ENCODE data around the gene MAP3K5.

The MAP3K5 gene

DNA sequence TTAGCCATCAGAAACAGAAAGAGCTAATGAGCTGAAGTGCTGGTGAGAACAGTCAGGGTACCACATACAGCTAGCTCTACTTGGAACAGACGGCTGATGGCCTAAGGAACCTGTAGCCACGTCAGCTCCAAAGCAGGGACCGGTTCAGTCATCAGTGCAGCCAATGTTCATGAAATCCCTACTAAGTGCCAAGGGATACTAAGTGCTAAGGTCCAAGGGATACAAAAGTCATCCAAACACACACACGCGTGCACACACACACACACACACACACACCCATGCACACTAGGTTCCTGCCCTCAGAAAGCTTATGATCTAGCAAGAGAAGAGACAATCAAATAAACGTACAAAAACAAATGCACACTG is 53.6 kb downstream of the MAP3K5 start:
- TF ChIP-seq, protein P1, sequence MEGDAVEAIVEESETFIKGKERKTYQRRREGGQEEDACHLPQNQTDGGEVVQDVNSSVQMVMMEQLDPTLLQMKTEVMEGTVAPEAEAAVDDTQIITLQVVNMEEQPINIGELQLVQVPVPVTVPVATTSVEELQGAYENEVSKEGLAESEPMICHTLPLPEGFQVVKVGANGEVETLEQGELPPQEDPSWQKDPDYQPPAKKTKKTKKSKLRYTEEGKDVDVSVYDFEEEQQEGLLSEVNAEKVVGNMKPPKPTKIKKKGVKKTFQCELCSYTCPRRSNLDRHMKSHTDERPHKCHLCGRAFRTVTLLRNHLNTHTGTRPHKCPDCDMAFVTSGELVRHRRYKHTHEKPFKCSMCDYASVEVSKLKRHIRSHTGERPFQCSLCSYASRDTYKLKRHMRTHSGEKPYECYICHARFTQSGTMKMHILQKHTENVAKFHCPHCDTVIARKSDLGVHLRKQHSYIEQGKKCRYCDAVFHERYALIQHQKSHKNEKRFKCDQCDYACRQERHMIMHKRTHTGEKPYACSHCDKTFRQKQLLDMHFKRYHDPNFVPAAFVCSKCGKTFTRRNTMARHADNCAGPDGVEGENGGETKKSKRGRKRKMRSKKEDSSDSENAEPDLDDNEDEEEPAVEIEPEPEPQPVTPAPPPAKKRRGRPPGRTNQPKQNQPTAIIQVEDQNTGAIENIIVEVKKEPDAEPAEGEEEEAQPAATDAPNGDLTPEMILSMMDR (conservative IDR thresholded peaks at IDR 0.05; ENCODE audit: low read depth) = no peak
- ChIA-PET POLR2A (ENCODE audit: low non-redundant PET) (no interaction called here), CTCF (interaction anchor here (1.0 kb wide), 1 partner anchor 53 kb away, joined by 4 read pairs; the partner anchor contains the start of gene MAP3K5)
- DNase-seq (ENCODE audit: low spot score) = no peak
- no peak overlapping the region for H3K27ac ChIP-seq

DNA sequence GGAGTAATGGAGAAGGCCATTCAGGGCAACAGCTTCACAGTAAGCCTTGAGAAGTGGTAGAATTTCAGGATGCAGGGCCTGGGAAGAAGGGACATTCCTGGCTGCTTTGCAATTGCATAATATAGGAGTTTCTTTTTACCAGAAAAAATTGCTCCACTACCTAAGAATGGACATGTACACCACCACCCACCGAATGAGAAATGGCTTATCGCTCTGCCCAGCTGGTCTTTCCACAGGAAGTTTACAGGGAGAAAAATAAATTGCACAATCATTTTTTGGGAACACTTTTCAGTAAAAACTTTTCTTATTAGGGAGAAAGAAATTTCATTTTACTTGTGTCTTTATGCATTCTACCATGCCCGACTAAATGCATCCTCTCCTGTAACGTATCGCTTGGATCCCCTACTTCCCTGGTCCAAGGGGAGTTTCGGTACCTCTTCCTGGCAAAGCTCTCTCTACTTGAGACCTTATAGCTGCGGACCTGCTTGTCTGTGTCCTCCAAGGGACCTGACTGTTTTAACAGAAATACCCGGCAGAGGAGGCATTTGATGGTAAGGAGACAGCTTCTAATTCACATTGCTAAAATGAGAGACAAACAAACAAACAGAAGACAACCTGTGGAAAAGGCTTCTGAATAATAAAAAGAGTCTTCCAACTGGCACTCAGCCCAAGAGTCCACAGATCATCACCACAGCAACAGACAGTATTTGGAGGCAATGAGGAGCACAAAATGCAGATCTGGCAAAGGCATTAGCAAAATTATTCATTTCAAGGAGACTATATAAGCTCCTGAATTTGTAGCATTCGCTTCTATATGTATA is 54.2 kb downstream of the MAP3K5 start:
- TF ChIP-seq, protein P1 (conservative IDR thresholded peaks at IDR 0.05; ENCODE audit: low read depth) = no peak
- no peak for DNase-seq (ENCODE audit: low spot score)
- H3K27ac ChIP-seq = no peak overlapping the region
- ChIA-PET CTCF (interaction anchor here (1.0 kb wide), 1 partner anchor 54 kb away, joined by 4 read pairs; the partner anchor contains the start of gene MAP3K5), POLR2A (ENCODE audit: low non-redundant PET) (no interaction called here)

DNA sequence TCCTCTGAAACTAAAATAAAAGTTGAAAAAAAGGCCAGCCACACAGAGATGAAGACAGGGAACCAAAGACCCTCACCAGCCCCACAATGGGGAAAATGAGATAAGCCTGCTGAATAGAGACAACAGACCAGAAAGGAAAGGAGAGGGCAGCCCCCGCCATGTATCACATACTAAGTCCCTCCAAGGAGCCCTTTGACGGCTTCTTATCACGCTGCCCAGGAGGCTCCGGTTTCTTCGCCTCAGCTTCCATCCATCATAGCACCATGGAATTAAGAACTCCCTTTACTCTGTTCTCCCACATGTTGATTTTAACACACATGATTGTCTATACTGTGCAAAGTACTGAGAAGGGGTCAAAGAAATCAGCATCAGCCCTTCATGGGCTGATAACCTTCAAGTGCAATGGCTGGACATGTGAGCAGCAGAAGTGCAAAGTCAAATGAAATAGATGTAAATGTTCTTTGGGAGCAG is 54.9 kb downstream of the MAP3K5 start:
- ChIA-PET POLR2A (ENCODE audit: low non-redundant PET) (no interaction called here), CTCF (no interaction called here)
- no peak overlapping the region for H3K27ac ChIP-seq
- TF ChIP-seq, protein P1 (conservative IDR thresholded peaks at IDR 0.05; ENCODE audit: low read depth) = no peak
- no peak for DNase-seq (ENCODE audit: low spot score)

DNA sequence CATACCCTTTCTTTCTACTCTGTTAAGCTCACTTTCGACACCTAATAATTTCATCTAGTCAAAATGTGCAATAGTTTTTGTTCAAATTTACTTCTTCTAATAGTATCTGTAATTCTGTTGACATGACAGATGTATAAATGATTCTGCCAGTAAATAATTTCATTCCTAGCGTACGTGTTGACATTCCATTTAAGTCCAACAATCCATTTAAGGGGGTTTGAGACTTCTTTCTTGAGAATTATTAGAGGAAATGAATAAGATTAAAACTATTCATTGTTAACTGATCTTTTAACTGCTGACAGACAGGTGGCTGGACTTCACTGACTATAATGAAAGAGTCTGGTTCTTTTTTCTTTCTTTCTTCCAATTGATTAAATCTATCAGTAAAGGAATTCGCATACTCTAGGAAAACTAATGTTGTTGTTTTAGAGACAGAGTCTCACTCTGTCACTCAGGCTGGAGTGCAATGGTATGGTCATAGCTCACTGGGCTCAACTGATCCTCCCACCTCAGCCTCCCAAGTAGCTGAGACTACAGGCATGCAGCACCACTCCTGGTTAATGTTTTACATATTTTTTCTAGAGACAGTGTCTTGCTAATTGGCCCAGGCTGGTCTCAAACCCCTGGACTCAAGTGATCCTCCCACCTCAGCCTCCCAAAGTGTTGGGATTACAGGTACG is 55.9 kb downstream of the MAP3K5 start:
- ChIA-PET POLR2A (ENCODE audit: low non-redundant PET) (no interaction called here), CTCF (interaction anchor here (0.8 kb wide), 1 partner anchor 20 kb away, joined by 9 read pairs; no protein-coding TSS in a partner anchor)
- DNase-seq (ENCODE audit: low spot score) = no peak
- no peak overlapping the region for H3K27ac ChIP-seq
- TF ChIP-seq, protein P1 (conservative IDR thresholded peaks at IDR 0.05; ENCODE audit: low read depth) = no peak

DNA sequence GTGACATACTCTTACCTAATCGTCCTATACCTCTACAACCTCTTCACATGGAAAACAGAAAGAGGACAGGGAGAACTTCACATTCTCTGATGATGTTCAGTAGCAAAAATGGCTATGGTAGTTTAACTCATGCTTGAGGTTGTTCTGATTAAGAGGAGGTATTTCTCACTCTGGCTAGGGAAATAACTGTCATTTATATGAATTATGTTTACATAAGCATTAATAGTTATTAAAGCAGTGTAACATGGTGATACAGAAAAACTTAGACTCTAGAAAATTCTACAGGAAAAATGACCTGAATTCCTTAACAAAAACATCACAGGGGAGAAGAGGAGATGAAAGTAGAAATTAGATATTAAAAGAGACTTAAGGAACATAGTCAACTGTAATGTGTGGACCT is 57.3 kb downstream of the MAP3K5 start:
- TF ChIP-seq, protein P1 (conservative IDR thresholded peaks at IDR 0.05; ENCODE audit: low read depth) = no peak
- ChIA-PET POLR2A (ENCODE audit: low non-redundant PET) (no interaction called here), CTCF (no interaction called here)
- H3K27ac ChIP-seq = no peak overlapping the region
- no peak for DNase-seq (ENCODE audit: low spot score)

DNA sequence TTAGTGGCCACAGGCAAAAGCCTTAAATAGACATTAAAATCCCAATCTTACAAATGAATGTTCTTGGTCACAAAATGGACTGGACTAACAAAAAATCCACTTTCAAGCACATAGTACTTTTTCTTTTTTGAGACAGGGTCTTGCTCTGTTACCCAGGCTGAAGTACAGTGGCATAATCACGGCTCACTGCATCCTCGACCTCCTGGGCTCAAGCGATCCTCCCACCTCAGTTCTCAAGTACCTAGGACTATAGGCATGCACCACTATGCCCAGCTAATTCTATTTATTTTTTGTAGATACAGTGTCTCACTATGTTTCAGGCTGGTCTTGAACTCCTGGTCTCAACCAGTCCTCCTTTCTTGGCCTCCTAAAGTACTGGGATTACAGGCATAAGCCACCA is 59.4 kb downstream of the MAP3K5 start:
- CTCF ChIA-PET = no interaction called here
- no peak for DNase-seq (ENCODE audit: low spot score)
- H3K27ac ChIP-seq = no peak overlapping the region
- TF ChIP-seq, protein P1 (conservative IDR thresholded peaks at IDR 0.05; ENCODE audit: low read depth) = no peak
- POLR2A ChIA-PET (ENCODE audit: low non-redundant PET) = interaction anchor here (0.6 kb wide), 1 partner anchor 834 kb away, joined by 3 read pairs; no protein-coding TSS in a partner anchor
